ENCODE measurements around the gene COL5A1. TPM values are rescaled to one million over a fixed set of nuclear protein-coding genes. Genes with fewer than 3 reads are reported as not detected.
A peak's percentile ranks its signal among the peaks of the same experiment; 100 is the strongest.

COL5A1 gene
- total RNA-seq, 1 donor from 2014 or later = 87.7 TPM

DNA sequence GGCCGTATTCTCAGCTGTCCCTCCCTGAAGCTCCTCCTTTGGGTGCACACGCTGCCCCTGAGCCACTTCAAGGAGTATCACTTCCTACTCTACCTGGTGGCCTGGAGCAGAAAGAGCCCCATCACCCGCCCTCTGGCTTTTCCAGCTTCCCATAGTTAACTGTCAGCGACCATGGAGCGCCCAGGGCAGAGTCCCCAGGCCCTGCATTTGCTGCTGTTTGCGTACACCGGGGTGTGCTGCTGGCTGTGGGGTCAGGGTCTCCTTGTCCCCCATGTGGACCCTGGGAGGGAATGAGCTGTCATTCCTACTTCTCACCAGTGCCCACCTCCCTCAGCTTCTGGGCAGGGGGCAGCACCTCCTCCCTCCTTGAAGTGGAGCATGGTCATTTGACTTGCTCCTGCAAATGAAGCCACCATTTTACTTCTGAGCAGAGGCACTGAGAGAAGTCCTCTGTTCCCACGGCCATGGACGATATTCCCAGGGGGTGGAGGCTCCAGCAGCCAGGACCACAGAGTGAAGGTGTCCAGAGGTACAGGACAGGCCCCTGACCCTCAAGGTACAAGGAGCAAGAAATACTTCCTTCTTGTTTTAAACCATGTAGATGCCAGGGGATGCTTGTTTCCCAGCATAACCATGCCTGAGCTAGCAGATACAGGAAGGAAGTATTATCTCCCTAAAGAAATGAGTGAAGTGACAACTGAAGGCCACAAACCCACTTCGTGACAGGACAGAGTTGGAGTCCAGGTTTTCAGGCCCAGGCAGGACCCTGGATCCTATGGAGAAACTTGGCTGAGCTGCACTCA is 40.6 kb upstream of the COL5A1 start:
- H3K4me3 ChIP-seq (ENCODE audit: low read depth, low read length) = no peak overlapping the region
- DNase-seq (ENCODE audit: low read depth) = no peak
- no peaks in the 10 kb centered on the region for H3K27me3 ChIP-seq (ENCODE audit: control insufficient read depth, insufficient read depth, low read length)
- no peaks in the 10 kb centered on the region for H3K36me3 ChIP-seq (ENCODE audit: control insufficient read depth, insufficient read depth, low read length)
- TF ChIP-seq, protein P1, sequence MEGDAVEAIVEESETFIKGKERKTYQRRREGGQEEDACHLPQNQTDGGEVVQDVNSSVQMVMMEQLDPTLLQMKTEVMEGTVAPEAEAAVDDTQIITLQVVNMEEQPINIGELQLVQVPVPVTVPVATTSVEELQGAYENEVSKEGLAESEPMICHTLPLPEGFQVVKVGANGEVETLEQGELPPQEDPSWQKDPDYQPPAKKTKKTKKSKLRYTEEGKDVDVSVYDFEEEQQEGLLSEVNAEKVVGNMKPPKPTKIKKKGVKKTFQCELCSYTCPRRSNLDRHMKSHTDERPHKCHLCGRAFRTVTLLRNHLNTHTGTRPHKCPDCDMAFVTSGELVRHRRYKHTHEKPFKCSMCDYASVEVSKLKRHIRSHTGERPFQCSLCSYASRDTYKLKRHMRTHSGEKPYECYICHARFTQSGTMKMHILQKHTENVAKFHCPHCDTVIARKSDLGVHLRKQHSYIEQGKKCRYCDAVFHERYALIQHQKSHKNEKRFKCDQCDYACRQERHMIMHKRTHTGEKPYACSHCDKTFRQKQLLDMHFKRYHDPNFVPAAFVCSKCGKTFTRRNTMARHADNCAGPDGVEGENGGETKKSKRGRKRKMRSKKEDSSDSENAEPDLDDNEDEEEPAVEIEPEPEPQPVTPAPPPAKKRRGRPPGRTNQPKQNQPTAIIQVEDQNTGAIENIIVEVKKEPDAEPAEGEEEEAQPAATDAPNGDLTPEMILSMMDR (IDR thresholded peaks at IDR 0.05; ENCODE audit: insufficient read depth, low read length, poor library complexity, severe bottlenecking) = no peak

DNA sequence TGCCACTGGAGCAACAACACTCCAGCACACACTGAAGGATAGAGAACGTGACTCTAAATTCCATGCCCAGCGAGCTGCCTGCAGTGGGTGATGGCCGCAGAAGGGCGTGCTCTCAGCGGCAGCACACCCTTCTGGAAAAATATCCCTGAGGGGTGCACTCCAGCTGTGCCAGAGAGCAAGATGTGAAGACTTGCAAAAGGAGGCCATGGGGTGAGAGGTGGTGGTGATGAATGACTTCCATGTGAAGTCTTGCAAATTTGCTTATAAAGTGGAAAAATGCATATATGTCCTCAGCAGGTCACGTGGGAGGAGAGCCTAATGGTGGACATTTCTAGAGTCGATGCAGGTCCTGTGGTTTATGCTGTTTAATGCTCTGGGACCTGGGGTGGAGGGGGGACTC is 39.8 kb upstream of the COL5A1 start:
- DNase-seq (ENCODE audit: low read depth) = no peak
- Histone ChIP-seq H3K36me3 (ENCODE audit: control insufficient read depth, insufficient read depth, low read length) (no peaks in the 10 kb centered on the region), H3K27me3 (ENCODE audit: control insufficient read depth, insufficient read depth, low read length) (no peaks in the 10 kb centered on the region), H3K4me3 (ENCODE audit: low read depth, low read length) (no peak overlapping the region)
- TF ChIP-seq, protein P1 (IDR thresholded peaks at IDR 0.05; ENCODE audit: insufficient read depth, low read length, poor library complexity, severe bottlenecking) = no peak

DNA sequence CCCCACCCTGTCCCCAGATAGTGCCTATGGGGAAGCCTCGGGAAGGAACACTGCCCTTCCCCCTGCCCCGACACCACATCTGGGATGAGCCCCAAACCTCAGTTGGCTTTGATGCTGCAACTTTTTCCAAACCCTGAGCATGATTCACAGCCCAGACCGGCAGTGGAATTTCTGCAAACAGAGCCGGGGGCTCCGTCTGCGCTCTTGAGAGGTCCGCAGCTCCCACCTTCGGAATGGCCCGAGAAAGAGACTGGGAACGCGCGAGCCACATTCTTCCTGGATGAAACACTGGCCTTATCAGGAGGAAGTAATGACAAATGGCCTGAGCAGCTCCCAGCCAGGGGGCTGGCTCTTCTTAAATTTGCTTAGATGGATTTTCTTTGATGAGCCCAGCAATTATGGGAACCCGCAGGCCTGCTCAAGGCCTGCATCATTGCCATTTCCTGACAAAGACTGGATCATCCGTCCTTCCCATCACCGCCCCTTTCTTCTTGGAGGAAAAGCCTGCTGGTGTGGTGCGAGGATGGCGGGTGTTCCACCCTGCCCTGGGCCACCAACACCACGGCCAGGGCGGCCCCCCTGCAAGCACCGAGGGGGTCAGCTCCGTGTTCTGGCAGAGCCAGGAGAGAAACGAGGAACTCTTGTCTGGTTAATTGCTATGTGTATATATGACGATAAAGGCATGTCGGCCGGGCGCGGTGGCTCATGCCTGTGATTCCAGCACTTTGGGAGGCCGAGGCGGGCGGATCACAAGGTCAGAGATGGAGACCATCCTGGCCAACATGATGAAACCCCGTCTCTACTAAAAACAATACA is 38.8 kb upstream of the COL5A1 start:
- Histone ChIP-seq H3K4me3 (ENCODE audit: low read depth, low read length) (no peak overlapping the region), H3K36me3 (ENCODE audit: control insufficient read depth, insufficient read depth, low read length) (no peaks in the 10 kb centered on the region), H3K27me3 (ENCODE audit: control insufficient read depth, insufficient read depth, low read length) (no peaks in the 10 kb centered on the region)
- peak; percentile 65 for DNase-seq (ENCODE audit: low read depth)
- TF ChIP-seq, protein P1 (IDR thresholded peaks at IDR 0.05; ENCODE audit: insufficient read depth, low read length, poor library complexity, severe bottlenecking) = no peak

DNA sequence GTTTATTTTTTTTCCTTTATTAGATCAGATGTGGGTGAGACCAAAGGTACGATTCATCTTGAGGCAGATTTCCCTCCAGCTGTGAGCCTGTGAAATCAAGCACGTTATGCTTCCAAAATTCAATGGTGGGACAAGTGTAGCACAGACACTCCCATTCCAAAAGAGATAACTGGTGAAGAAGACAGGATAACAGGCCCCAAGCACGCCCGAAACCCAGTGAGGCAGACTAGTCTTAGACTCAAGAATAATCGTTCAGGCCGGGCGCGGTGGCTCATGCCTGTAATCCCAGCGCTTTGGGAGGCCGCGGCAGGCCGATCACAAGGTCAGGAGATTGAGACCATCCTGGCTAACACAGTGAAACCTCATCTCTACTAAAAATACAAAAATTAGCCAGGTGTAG is 36.8 kb upstream of the COL5A1 start:
- TF ChIP-seq, protein P1 (IDR thresholded peaks at IDR 0.05; ENCODE audit: insufficient read depth, low read length, poor library complexity, severe bottlenecking) = no peak
- H3K36me3 ChIP-seq (ENCODE audit: control insufficient read depth, insufficient read depth, low read length) = no peaks in the 10 kb centered on the region
- no peak for DNase-seq (ENCODE audit: low read depth)
- no peaks in the 10 kb centered on the region for H3K27me3 ChIP-seq (ENCODE audit: control insufficient read depth, insufficient read depth, low read length)
- no peak overlapping the region for H3K4me3 ChIP-seq (ENCODE audit: low read depth, low read length)

DNA sequence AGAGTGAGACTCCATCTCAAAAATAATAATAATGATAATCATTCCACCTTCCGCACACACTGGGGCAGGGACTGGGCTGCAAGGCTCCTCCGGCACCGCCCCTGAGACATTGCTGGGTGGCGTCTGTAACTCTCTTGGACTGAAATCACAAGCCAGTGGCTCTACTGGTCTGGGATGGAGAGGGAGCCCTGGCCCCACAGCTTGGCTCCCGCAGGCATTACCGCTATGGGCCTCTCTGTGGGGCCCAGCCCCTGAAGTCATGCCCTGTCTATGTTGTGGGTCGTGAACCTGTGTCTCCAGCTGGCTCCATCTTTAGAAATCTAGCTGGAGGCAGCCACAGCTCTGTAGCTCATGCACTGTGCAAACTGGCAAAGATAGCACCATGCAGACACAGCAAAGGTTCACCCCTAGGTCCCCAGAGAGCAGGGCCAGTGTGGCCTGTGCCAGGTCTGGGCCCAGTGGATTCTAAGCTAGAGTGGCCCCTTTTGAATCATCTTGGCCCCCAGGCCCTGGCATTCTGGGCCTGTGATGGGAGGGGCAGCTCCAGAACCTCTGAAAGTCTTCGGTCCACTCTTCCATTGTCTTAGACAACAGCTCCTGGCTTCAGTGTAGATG is 36.1 kb upstream of the COL5A1 start:
- no peaks in the 10 kb centered on the region for H3K36me3 ChIP-seq (ENCODE audit: control insufficient read depth, insufficient read depth, low read length)
- no peaks in the 10 kb centered on the region for H3K27me3 ChIP-seq (ENCODE audit: control insufficient read depth, insufficient read depth, low read length)
- TF ChIP-seq, protein P1 (IDR thresholded peaks at IDR 0.05; ENCODE audit: insufficient read depth, low read length, poor library complexity, severe bottlenecking) = no peak
- no peak for DNase-seq (ENCODE audit: low read depth)
- H3K4me3 ChIP-seq (ENCODE audit: low read depth, low read length) = no peak overlapping the region

Measured in kidney epithelial cell (primary cell).